Measurements from ENCODE around the gene COL27A1.

The COL27A1 gene

GRCh38 chr9:114214686-114215414, 59.5 kb downstream of the COL27A1 start:
- no peak for TF ChIP-seq CTCF (IDR thresholded peaks at IDR 0.05; ENCODE audit: low read depth, low read length, missing control alignments)
- H3K4me3 ChIP-seq (replicated peaks; ENCODE audit: low read depth, low read length) = no peak overlapping the region
- DNase-seq (ENCODE audit: extremely low read depth, low read depth) = no peak

- no peak overlapping the region for H3K4me3 ChIP-seq (replicated peaks; ENCODE audit: low read depth, low read length)
- peak; percentile 48 for DNase-seq (ENCODE audit: extremely low read depth, low read depth)
- TF ChIP-seq CTCF (IDR thresholded peaks at IDR 0.05; ENCODE audit: low read depth, low read length, missing control alignments) = no peak
Measured at GRCh38 chr9:114216081-114216480, 60.7 kb downstream of the COL27A1 start.

DNA sequence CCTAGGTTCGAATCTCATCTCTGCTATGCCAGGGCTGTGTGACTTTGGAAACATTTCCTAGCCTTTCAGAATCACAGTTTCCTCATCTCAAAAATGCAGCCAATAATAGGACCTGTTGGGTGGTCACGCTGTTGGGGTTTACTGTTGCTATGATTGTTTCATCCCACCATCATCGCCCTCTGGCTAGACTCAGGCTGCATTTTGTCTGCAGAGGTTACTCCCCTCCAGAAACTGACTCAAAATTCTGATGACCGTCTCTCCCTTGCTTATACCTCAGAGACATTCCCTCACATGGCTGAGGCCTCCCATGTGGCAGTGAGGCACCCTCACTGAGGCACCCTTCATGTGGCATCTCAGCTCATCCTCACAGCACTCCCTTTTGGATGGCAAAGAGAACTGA, 61.6 kb downstream of the COL27A1 start:
- no peak for DNase-seq (ENCODE audit: extremely low read depth, low read depth)
- no peak overlapping the region for H3K4me3 ChIP-seq (replicated peaks; ENCODE audit: low read depth, low read length)
- TF ChIP-seq CTCF (IDR thresholded peaks at IDR 0.05; ENCODE audit: low read depth, low read length, missing control alignments) = no peak

DNA sequence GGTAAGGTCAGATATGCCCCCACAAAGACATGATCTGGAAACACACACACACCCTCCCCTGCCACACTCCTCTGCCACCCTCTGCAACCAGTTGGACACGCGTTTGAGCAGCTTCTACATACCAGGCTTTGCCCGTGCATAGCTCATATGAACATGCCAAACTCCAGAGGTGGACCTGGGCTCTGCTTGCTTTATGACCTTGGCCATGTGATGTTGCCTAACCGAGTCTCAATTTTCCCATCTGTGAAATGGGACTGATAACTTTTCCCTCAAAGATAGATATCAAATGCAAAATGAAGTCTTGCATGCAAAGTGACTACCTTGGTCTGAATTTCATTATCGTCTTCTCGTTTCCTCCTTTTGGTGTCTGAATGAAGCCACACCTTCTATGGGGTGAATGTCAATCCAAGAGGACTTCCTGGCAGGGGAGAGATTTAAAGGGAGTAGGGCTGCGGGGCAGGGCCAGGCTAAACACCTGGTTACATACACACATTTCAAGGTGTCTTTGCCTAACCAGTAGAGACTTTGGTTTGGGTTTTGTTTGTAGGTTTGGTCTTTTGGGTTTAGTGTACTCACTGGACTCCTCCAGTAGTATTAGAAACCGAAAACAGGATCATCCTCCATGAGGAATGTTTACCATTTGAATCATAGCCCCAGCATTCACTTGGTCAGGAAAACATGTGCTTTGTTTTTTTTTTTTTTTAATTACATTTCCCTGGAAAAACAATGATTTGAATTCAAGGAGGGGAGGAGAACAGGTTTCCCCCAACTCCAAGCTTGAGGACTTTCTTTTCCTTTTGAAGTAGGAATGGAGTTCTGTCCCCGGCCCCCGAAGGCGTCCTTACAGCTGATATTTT, 63.2 kb downstream of the COL27A1 start:
- DNase-seq (ENCODE audit: extremely low read depth, low read depth) = no peak
- no peak overlapping the region for H3K4me3 ChIP-seq (replicated peaks; ENCODE audit: low read depth, low read length)
- no peak for TF ChIP-seq CTCF (IDR thresholded peaks at IDR 0.05; ENCODE audit: low read depth, low read length, missing control alignments)

DNA sequence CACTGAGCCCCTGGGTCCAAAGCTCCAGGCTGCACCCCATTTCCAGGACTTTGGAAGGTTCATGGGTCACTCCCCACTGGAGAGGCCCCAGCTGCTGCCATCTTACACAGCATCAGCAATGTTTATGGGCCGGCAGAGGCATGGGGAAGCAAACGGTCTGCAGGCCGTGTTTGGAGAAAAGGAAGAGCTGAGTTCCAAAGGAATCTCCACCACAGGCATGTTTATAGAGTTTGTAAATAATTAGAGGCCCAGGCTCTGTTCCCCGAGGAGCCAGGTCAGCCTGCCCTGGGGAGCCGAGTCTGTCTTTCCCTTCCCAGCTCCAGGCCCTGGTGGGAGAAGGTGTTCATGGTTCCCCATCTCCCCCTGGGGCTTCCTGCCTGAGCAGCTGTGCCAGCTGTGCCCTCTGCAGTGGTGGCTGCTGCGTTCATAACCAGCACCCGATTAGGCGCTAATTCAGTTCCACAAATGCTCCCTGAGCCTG, 64.8 kb downstream of the COL27A1 start:
- DNase-seq (ENCODE audit: extremely low read depth, low read depth) = no peak
- no peak overlapping the region for H3K4me3 ChIP-seq (replicated peaks; ENCODE audit: low read depth, low read length)
- TF ChIP-seq CTCF (IDR thresholded peaks at IDR 0.05; ENCODE audit: low read depth, low read length, missing control alignments) = no peak

DNA sequence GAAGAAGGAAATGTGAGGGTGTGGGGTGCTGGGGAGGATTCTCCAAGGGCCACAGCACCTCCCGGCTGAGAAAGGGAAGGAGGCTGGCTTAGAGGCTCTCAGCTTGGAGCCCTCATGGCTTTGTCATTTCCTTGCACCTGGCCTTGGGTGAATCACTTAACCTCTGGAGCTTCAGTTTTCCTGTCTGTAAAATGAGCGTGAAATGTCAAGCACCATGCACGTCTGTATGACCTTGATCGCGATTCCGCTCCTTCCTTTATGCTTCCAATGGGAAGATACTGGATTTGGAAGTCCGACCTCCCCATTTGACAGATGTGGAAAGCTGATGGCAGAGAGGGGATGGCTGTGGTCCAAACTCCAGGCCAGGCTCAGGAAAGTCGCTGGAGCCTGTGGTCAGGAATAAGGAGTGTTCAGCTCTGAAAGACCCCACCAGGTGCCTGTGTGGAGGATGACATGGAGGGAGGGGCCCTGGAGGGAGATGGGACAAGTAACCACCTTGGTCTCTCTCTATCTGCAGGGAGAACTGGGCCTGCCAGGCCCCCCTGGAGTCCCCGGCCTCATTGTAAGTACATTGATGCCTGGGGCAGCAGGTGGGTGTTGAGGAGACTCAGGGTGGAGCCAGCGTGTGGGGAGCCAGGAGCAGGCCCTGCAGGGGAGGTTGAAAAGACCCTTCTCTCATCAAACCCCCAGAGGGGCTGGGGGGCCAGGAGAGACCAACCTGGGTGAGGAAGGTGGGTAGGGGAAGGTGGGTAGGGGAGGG, 66.5 kb downstream of the COL27A1 start:
- DNase-seq (ENCODE audit: extremely low read depth, low read depth) = no peak
- no peak for TF ChIP-seq CTCF (IDR thresholded peaks at IDR 0.05; ENCODE audit: low read depth, low read length, missing control alignments)
- no peak overlapping the region for H3K4me3 ChIP-seq (replicated peaks; ENCODE audit: low read depth, low read length)

Measured in HFF-Myc (cell line).